ENCODE results near the gene DFFB.

DFFB gene

GRCh38 chr1:3828391-3828790, 28.9 kb upstream of the DFFB start:
- no peaks in the 10 kb centered on the region for H3K4me1 ChIP-seq (ENCODE audit: control insufficient read depth in 2 of 2, insufficient read depth in 2 of 2, low read length in 2 of 2)
- H3K9me3 ChIP-seq (ENCODE audit: control insufficient read depth in 2 of 2, low read length in 2 of 2), result no peaks in the 10 kb centered on the region
- H3K4me3 ChIP-seq (ENCODE audit: low read length in 2 of 2), result no peak overlapping the region
- no peaks in the 10 kb centered on the region for H3K27me3 ChIP-seq (ENCODE audit: control insufficient read depth in 2 of 2, insufficient read depth in 2 of 2, low read length in 2 of 2)
- no peak overlapping the region for H3K27ac ChIP-seq (ENCODE audit: low read depth in 2 of 2, low read length in 2 of 2)
- peaks cover 52 to 55% of the 10 kb centered on the region in 2 donors for H3K36me3 ChIP-seq (ENCODE audit: control insufficient read depth in 2 of 2, insufficient read depth in 2 of 2, low read length in 2 of 2)
- H3K9ac ChIP-seq (ENCODE audit: low read depth in 1 of 2, low read length in 2 of 2), result no peak overlapping the region

DNA sequence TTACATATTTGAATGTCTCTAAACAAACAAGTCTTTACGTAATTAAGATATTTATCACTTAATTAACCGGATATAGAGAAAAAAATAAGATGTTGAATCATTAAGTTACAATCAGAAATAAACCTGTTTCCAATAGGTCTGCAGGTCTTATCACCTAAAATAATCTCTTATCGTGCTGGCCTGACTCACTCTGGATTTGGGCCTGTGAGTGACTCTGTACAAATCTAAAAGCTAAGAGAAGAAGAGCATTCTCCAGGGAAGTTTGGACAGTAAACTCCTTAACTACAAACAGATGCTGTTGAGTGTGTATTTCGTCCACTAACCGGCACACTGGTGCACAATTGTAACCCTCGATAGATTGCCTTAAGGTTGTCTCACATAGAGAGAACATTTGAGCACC, 25.6 kb upstream of the DFFB start:
- Histone ChIP-seq H3K27me3 (ENCODE audit: control insufficient read depth in 2 of 2, insufficient read depth in 2 of 2, low read length in 2 of 2) (no peaks in the 10 kb centered on the region), H3K27ac (ENCODE audit: low read depth in 2 of 2, low read length in 2 of 2) (no peak overlapping the region), H3K36me3 (ENCODE audit: control insufficient read depth in 2 of 2, insufficient read depth in 2 of 2, low read length in 2 of 2) (peaks cover 52% of the 10 kb centered on the region in 2 donors), H3K4me3 (ENCODE audit: low read length in 2 of 2) (no peak overlapping the region), H3K4me1 (ENCODE audit: control insufficient read depth in 2 of 2, insufficient read depth in 2 of 2, low read length in 2 of 2) (no peaks in the 10 kb centered on the region), H3K9me3 (ENCODE audit: control insufficient read depth in 2 of 2, low read length in 2 of 2) (no peaks in the 10 kb centered on the region), H3K9ac (ENCODE audit: low read depth in 1 of 2, low read length in 2 of 2) (no peak overlapping the region)

- no peak overlapping the region for H3K27ac ChIP-seq (ENCODE audit: low read depth in 2 of 2, low read length in 2 of 2)
- no peaks in the 10 kb centered on the region for H3K27me3 ChIP-seq (ENCODE audit: control insufficient read depth in 2 of 2, insufficient read depth in 2 of 2, low read length in 2 of 2)
- H3K4me3 ChIP-seq (ENCODE audit: low read length in 2 of 2), result no peak overlapping the region
- peaks cover 54 to 61% of the 10 kb centered on the region in 2 donors for H3K36me3 ChIP-seq (ENCODE audit: control insufficient read depth in 2 of 2, insufficient read depth in 2 of 2, low read length in 2 of 2)
- H3K4me1 ChIP-seq (ENCODE audit: control insufficient read depth in 2 of 2, insufficient read depth in 2 of 2, low read length in 2 of 2), result no peaks in the 10 kb centered on the region
- no peak overlapping the region for H3K9ac ChIP-seq (ENCODE audit: low read depth in 1 of 2, low read length in 2 of 2)
- H3K9me3 ChIP-seq (ENCODE audit: control insufficient read depth in 2 of 2, low read length in 2 of 2), result no peaks in the 10 kb centered on the region
Measured at GRCh38 chr1:3834701-3835100, 22.6 kb upstream of the DFFB start.

- Histone ChIP-seq H3K9me3 (ENCODE audit: control insufficient read depth in 2 of 2, low read length in 2 of 2) (no peaks in the 10 kb centered on the region), H3K27me3 (ENCODE audit: control insufficient read depth in 2 of 2, insufficient read depth in 2 of 2, low read length in 2 of 2) (no peaks in the 10 kb centered on the region), H3K4me1 (ENCODE audit: control insufficient read depth in 2 of 2, insufficient read depth in 2 of 2, low read length in 2 of 2) (no peaks in the 10 kb centered on the region), H3K36me3 (ENCODE audit: control insufficient read depth in 2 of 2, insufficient read depth in 2 of 2, low read length in 2 of 2) (peaks cover 58 to 61% of the 10 kb centered on the region in 2 donors), H3K9ac (ENCODE audit: low read depth in 1 of 2, low read length in 2 of 2) (no peak overlapping the region), H3K27ac (ENCODE audit: low read depth in 2 of 2, low read length in 2 of 2) (no peak overlapping the region), H3K4me3 (ENCODE audit: low read length in 2 of 2) (no peak overlapping the region)
Measured at GRCh38 chr1:3836421-3836820, 20.9 kb upstream of the DFFB start.

- Histone ChIP-seq H3K9ac (ENCODE audit: low read depth in 1 of 2, low read length in 2 of 2) (no peak overlapping the region), H3K4me3 (ENCODE audit: low read length in 2 of 2) (no peak overlapping the region), H3K27me3 (ENCODE audit: control insufficient read depth in 2 of 2, insufficient read depth in 2 of 2, low read length in 2 of 2) (no peaks in the 10 kb centered on the region), H3K36me3 (ENCODE audit: control insufficient read depth in 2 of 2, insufficient read depth in 2 of 2, low read length in 2 of 2) (peaks cover 52 to 61% of the 10 kb centered on the region in 2 donors), H3K4me1 (ENCODE audit: control insufficient read depth in 2 of 2, insufficient read depth in 2 of 2, low read length in 2 of 2) (no peaks in the 10 kb centered on the region), H3K9me3 (ENCODE audit: control insufficient read depth in 2 of 2, low read length in 2 of 2) (no peaks in the 10 kb centered on the region), H3K27ac (ENCODE audit: low read depth in 2 of 2, low read length in 2 of 2) (no peak overlapping the region)
Measured at GRCh38 chr1:3837200-3837599, 20.1 kb upstream of the DFFB start.

GRCh38 chr1:3837685-3838084, 19.6 kb upstream of the DFFB start:
- Histone ChIP-seq H3K4me3 (ENCODE audit: low read length in 2 of 2) (no peak overlapping the region), H3K4me1 (ENCODE audit: control insufficient read depth in 2 of 2, insufficient read depth in 2 of 2, low read length in 2 of 2) (no peaks in the 10 kb centered on the region), H3K27me3 (ENCODE audit: control insufficient read depth in 2 of 2, insufficient read depth in 2 of 2, low read length in 2 of 2) (no peaks in the 10 kb centered on the region), H3K36me3 (ENCODE audit: control insufficient read depth in 2 of 2, insufficient read depth in 2 of 2, low read length in 2 of 2) (peaks cover 49 to 62% of the 10 kb centered on the region in 2 donors), H3K9me3 (ENCODE audit: control insufficient read depth in 2 of 2, low read length in 2 of 2) (no peaks in the 10 kb centered on the region), H3K9ac (ENCODE audit: low read depth in 1 of 2, low read length in 2 of 2) (no peak overlapping the region), H3K27ac (ENCODE audit: low read depth in 2 of 2, low read length in 2 of 2) (no peak overlapping the region)

- Histone ChIP-seq H3K36me3 (ENCODE audit: control insufficient read depth in 2 of 2, insufficient read depth in 2 of 2, low read length in 2 of 2) (peaks cover 46 to 60% of the 10 kb centered on the region in 2 donors), H3K27ac (ENCODE audit: low read depth in 2 of 2, low read length in 2 of 2) (no peak overlapping the region), H3K4me3 (ENCODE audit: low read length in 2 of 2) (no peak overlapping the region), H3K9ac (ENCODE audit: low read depth in 1 of 2, low read length in 2 of 2) (no peak overlapping the region), H3K27me3 (ENCODE audit: control insufficient read depth in 2 of 2, insufficient read depth in 2 of 2, low read length in 2 of 2) (no peaks in the 10 kb centered on the region), H3K9me3 (ENCODE audit: control insufficient read depth in 2 of 2, low read length in 2 of 2) (no peaks in the 10 kb centered on the region), H3K4me1 (ENCODE audit: control insufficient read depth in 2 of 2, insufficient read depth in 2 of 2, low read length in 2 of 2) (no peaks in the 10 kb centered on the region)
Measured at GRCh38 chr1:3838788-3839187, 18.5 kb upstream of the DFFB start.

GRCh38 chr1:3841491-3841890, 15.8 kb upstream of the DFFB start:
- Histone ChIP-seq H3K9me3 (ENCODE audit: control insufficient read depth in 2 of 2, low read length in 2 of 2) (no peaks in the 10 kb centered on the region), H3K36me3 (ENCODE audit: control insufficient read depth in 2 of 2, insufficient read depth in 2 of 2, low read length in 2 of 2) (peaks cover 33 to 62% of the 10 kb centered on the region in 2 donors), H3K9ac (ENCODE audit: low read depth in 1 of 2, low read length in 2 of 2) (no peak overlapping the region), H3K4me1 (ENCODE audit: control insufficient read depth in 2 of 2, insufficient read depth in 2 of 2, low read length in 2 of 2) (no peaks in the 10 kb centered on the region), H3K27ac (ENCODE audit: low read depth in 2 of 2, low read length in 2 of 2) (no peak overlapping the region), H3K4me3 (ENCODE audit: low read length in 2 of 2) (no peak overlapping the region), H3K27me3 (ENCODE audit: control insufficient read depth in 2 of 2, insufficient read depth in 2 of 2, low read length in 2 of 2) (no peaks in the 10 kb centered on the region)

- H3K27ac ChIP-seq (ENCODE audit: low read depth in 2 of 2, low read length in 2 of 2), result no peak overlapping the region
- no peaks in the 10 kb centered on the region for H3K4me1 ChIP-seq (ENCODE audit: control insufficient read depth in 2 of 2, insufficient read depth in 2 of 2, low read length in 2 of 2)
- H3K9ac ChIP-seq (ENCODE audit: low read depth in 1 of 2, low read length in 2 of 2), result no peak overlapping the region
- H3K4me3 ChIP-seq (ENCODE audit: low read length in 2 of 2), result no peak overlapping the region
- H3K36me3 ChIP-seq (ENCODE audit: control insufficient read depth in 2 of 2, insufficient read depth in 2 of 2, low read length in 2 of 2), result peaks cover 30 to 62% of the 10 kb centered on the region in 2 donors
- H3K9me3 ChIP-seq (ENCODE audit: control insufficient read depth in 2 of 2, low read length in 2 of 2), result no peaks in the 10 kb centered on the region
- H3K27me3 ChIP-seq (ENCODE audit: control insufficient read depth in 2 of 2, insufficient read depth in 2 of 2, low read length in 2 of 2), result no peaks in the 10 kb centered on the region
Measured at GRCh38 chr1:3842912-3843311, 14.4 kb upstream of the DFFB start.

DNA sequence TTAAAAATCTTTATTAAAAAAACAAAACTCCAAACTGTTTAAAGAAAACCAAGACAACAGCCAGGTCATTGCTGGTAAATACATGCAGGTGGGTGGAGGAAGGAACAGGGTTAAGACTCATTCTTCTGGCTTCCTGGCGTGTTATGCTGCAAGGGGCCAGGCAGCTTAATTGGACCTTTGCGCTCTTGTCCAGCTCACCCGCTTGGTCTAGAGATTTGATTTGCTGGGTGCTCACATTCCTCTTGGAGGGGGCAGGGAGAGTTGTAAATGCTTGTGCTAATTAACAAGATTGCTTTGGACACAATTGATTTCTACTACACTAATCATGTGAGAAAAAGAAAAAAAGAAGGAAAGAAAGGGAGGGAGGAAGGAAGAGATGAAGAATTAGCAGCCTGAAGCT, 10.7 kb upstream of the DFFB start:
- Histone ChIP-seq H3K27ac (ENCODE audit: low read depth in 2 of 2, low read length in 2 of 2) (no peak overlapping the region), H3K9ac (ENCODE audit: low read depth in 1 of 2, low read length in 2 of 2) (no peak overlapping the region), H3K9me3 (ENCODE audit: control insufficient read depth in 2 of 2, low read length in 2 of 2) (no peaks in the 10 kb centered on the region), H3K4me1 (ENCODE audit: control insufficient read depth in 2 of 2, insufficient read depth in 2 of 2, low read length in 2 of 2) (no peaks in the 10 kb centered on the region), H3K27me3 (ENCODE audit: control insufficient read depth in 2 of 2, insufficient read depth in 2 of 2, low read length in 2 of 2) (no peaks in the 10 kb centered on the region), H3K4me3 (ENCODE audit: low read length in 2 of 2) (no peak overlapping the region), H3K36me3 (ENCODE audit: control insufficient read depth in 2 of 2, insufficient read depth in 2 of 2, low read length in 2 of 2) (peaks cover 31 to 55% of the 10 kb centered on the region in 2 donors)

- no peak overlapping the region for H3K4me3 ChIP-seq (ENCODE audit: low read length in 2 of 2)
- H3K27ac ChIP-seq (ENCODE audit: low read depth in 2 of 2, low read length in 2 of 2), result no peak overlapping the region
- H3K36me3 ChIP-seq (ENCODE audit: control insufficient read depth in 2 of 2, insufficient read depth in 2 of 2, low read length in 2 of 2), result peaks cover 31 to 54% of the 10 kb centered on the region in 2 donors
- H3K9ac ChIP-seq (ENCODE audit: low read depth in 1 of 2, low read length in 2 of 2), result no peak overlapping the region
- no peaks in the 10 kb centered on the region for H3K27me3 ChIP-seq (ENCODE audit: control insufficient read depth in 2 of 2, insufficient read depth in 2 of 2, low read length in 2 of 2)
- no peaks in the 10 kb centered on the region for H3K4me1 ChIP-seq (ENCODE audit: control insufficient read depth in 2 of 2, insufficient read depth in 2 of 2, low read length in 2 of 2)
- H3K9me3 ChIP-seq (ENCODE audit: control insufficient read depth in 2 of 2, low read length in 2 of 2), result no peaks in the 10 kb centered on the region
Measured at GRCh38 chr1:3847081-3847480, 10.2 kb upstream of the DFFB start.
